Epithelial cell of proximal tubule (primary cell): ENCODE data around the gene MSANTD1. TPM values are rescaled to one million over a fixed set of nuclear protein-coding genes. Genes with fewer than 3 reads are reported as not detected.

Source experiments
- DNase-seq: peaks from one replicate; pipeline ENCODE4 v3.0.0-alpha.2; 2011; ENCODE audit warnings: low read depth
- H3K4me3 ChIP-seq: 2 replicates; pipeline ENCODE4 v1.5.1; 2011; ENCODE audit warnings: low read depth, mild to moderate bottlenecking, low read length
- CTCF ChIP-seq: conservative IDR thresholded peaks from 2 replicates; pipeline ENCODE4 v1.5.1; 2012; ENCODE audit warnings: low read depth, mild to moderate bottlenecking, low read length
- total RNA-seq: library from RNA; depleted of rRNA; stranded (reverse); fragments of >200 nt; gene quantifications from 2 replicates; pipeline ENCODE4 v1.2.3, GENCODE V29; 2015

The MSANTD1 gene
- total RNA-seq, 1 donor from 2014 or later: not detected

- peak overlapping the region; percentile 81 for H3K4me3 ChIP-seq
- TF ChIP-seq CTCF: no peak
- DNase-seq: no peak
Observed at GRCh38 chr4:3291411-3291968, 42.5 kb downstream of the MSANTD1 start.

GRCh38 chr4:3291969-3292570, 43.1 kb downstream of the MSANTD1 start:
- no peak for DNase-seq
- H3K4me3 ChIP-seq: peak overlapping the region; percentile 81
- no peak for TF ChIP-seq CTCF

GRCh38 chr4:3292571-3293400, 43.8 kb downstream of the MSANTD1 start, which contains the start of gene RGS12:
TSS of gene RGS12 (plus strand) at chr4:3293021. CDS start at chr4:3316171, 23,150 bp downstream.
- peak; percentile 45 for DNase-seq
- TF ChIP-seq CTCF: no peak
- H3K4me3 ChIP-seq: peak within 1 kb of the TSS; percentile 82

GRCh38 chr4:3293401-3294391, 44.7 kb downstream of the MSANTD1 start:
- TF ChIP-seq CTCF: no peak
- H3K4me3 ChIP-seq: peak overlapping the region; percentile 82
- no peak for DNase-seq

- DNase-seq: no peak
- TF ChIP-seq CTCF: no peak
- H3K4me3 ChIP-seq: no peak overlapping the region
Observed at GRCh38 chr4:3294401-3295241, 45.7 kb downstream of the MSANTD1 start.
